HepG2 (cell line): Measurements from ENCODE around the gene CLK4. TPM values are rescaled to one million over a fixed set of nuclear protein-coding genes. Genes with fewer than 3 reads are reported as not detected.

Experiments used
- ATAC-seq: fragments of 200-7000 bp; cut with Tn5 transposase; 3 replicates; pipeline ENCODE4 v1.9.1; 2020; ENCODE audit warnings: mild to moderate bottlenecking, moderate library complexity
- BruUV-seq: library from RNA; stranded (reverse); fragments of 400-500 nt; replicated peaks from 2 replicates; lab custom pipeline; 2021; lab: Mats Ljungman, UMichigan
- CTCF ChIA-PET: fragments of 300-600 bp; formaldehyde crosslinking; extraction: SDS; loops from one replicate; lab custom pipeline; 2021; ENCODE audit warnings: low total read pairs, inconsistent platforms, low intra/inter-chr PET ratio; lab: Yijun Ruan, JAX
- POLR2A ChIA-PET: fragments of 350-600 bp; sonication (Branson Sonifier 250); formaldehyde crosslinking; loops from one replicate; lab custom pipeline; 2020; ENCODE audit warnings: antibody characterized with exemption, inconsistent platforms; lab: Yijun Ruan, JAX
- DNase-seq: peaks from one replicate; pipeline ENCODE4 v3.0.0-alpha.2; 2015; ENCODE audit warnings: low spot score
- FAIRE-seq: peaks from 3 replicates; lab custom pipeline; 2011; peaks lifted over from hg19 to GRCh38; lab: Jason Lieb, UNC
- H2AFZ ChIP-seq: one replicate; pipeline ENCODE4 v1.6.1; 2011; ENCODE audit warnings: low read length, inconsistent platforms
- H3K27ac ChIP-seq: fragments of 300-600 bp; 3 replicates; pipeline ENCODE4 v1.8.0; 2011; ENCODE audit warnings: mixed run types, mild to moderate bottlenecking, mixed read lengths, low read length, inconsistent platforms; ENCODE audit not compliant: insufficient read depth; ENCODE audit errors: extremely low read length
- H3K27me3 ChIP-seq, 2 experiments: fragments of 200-600 bp in 1 of 2; 2 replicates in 1 of 2; 3 replicates in 1 of 2; pipeline versions ENCODE4 v1.6.0 to v1.8.0; 2011; ENCODE audit warnings: low read length in 2 of 2, mild to moderate bottlenecking in 2 of 2, moderate library complexity in 2 of 2, inconsistent platforms in 1 of 2; ENCODE audit not compliant: insufficient read depth in 2 of 2, control insufficient read depth in 1 of 2
- H3K36me3 ChIP-seq, 2 experiments: fragments of 200-600 bp in 1 of 2; replicated peaks in 1 of 2; 2 replicates in 1 of 2; 3 replicates in 1 of 2; pipeline versions ENCODE4 v1.5.1 to v1.8.0; 2011; ENCODE audit warnings: low read length in 2 of 2, inconsistent platforms in 1 of 2; ENCODE audit not compliant: insufficient read depth in 2 of 2, control insufficient read depth in 1 of 2
- H3K4me1 ChIP-seq: 2 replicates; pipeline ENCODE4 v1.5.1; 2012; ENCODE audit warnings: low read length, inconsistent platforms; ENCODE audit not compliant: insufficient read depth
- H3K4me2 ChIP-seq: 2 replicates; pipeline ENCODE4 v1.6.0; 2011; ENCODE audit warnings: low read depth, low read length, inconsistent platforms
- H3K4me3 ChIP-seq, 3 experiments: fragments of 200-600 bp in 1 of 3; sonication (generic), shearing (Covaris generic) in 1 of 3; replicated peaks in 1 of 3; 2 replicates each; pipeline ENCODE4 v1.5.1; 2011 to 2016; ENCODE audit warnings: low read length in 3 of 3, inconsistent platforms in 2 of 3, low read depth in 2 of 3, mild to moderate bottlenecking in 2 of 3, control low read depth in 1 of 3, mixed read lengths in 1 of 3; ENCODE audit not compliant: insufficient read depth in 1 of 3
- H3K79me2 ChIP-seq: one replicate; pipeline ENCODE4 v1.6.1; 2011; ENCODE audit warnings: low read length, inconsistent platforms; ENCODE audit not compliant: insufficient read depth
- H3K9ac ChIP-seq: 2 replicates; pipeline ENCODE4 v1.6.0; 2011; ENCODE audit warnings: mild to moderate bottlenecking, low read depth, low read length, inconsistent platforms; ENCODE audit not compliant: insufficient read depth
- H3K9me3 ChIP-seq: 2 replicates; pipeline ENCODE4 v1.5.1; 2012; ENCODE audit warnings: mild to moderate bottlenecking, low read length
- H4K20me1 ChIP-seq: 2 replicates; pipeline ENCODE4 v1.6.0; 2011; ENCODE audit warnings: inconsistent platforms, mild to moderate bottlenecking, low read length, moderate library complexity; ENCODE audit not compliant: insufficient read depth
- ARNTL ChIP-seq: sonication (generic); formaldehyde crosslinking; IDR thresholded peaks from 2 replicates; pipeline ENCODE4 v1.4.0; 2020; ENCODE audit warnings: mild to moderate bottlenecking, missing genetic modification reagents
- BORCS8-MEF2B ChIP-seq: sonication (generic); formaldehyde crosslinking; IDR thresholded peaks from 2 replicates; pipeline ENCODE4 v1.8.0; 2022; ENCODE audit warnings: mild to moderate bottlenecking, missing genetic modification reagents
- GABPB1 ChIP-seq: IDR thresholded peaks from 2 replicates; pipeline ENCODE4 v1.6.1; 2016; ENCODE audit warnings: mild to moderate bottlenecking, missing genetic modification reagents, moderate library complexity, missing compliant biosample characterization
- KDM1A ChIP-seq: IDR thresholded peaks from 2 replicates; pipeline ENCODE4 v1.6.1; 2016; ENCODE audit warnings: missing compliant biosample characterization
- KLF9 ChIP-seq: IDR thresholded peaks from 2 replicates; pipeline ENCODE4 v1.6.1; 2016; ENCODE audit warnings: low read depth
- LRRFIP1 ChIP-seq: sonication (generic); formaldehyde crosslinking; conservative IDR thresholded peaks from 2 replicates; pipeline ENCODE4 v1.4.0; 2020; ENCODE audit warnings: missing genetic modification reagents
- NKX3-1 ChIP-seq: sonication (generic); formaldehyde crosslinking; IDR thresholded peaks from 2 replicates; pipeline ENCODE4 v1.5.0; 2020; ENCODE audit warnings: missing genetic modification reagents
- RAD21 ChIP-seq: fragments of 450-650 bp; formaldehyde crosslinking; IDR thresholded peaks from 2 replicates; pipeline ENCODE4 v1.5.0; 2020; ENCODE audit warnings: mild to moderate bottlenecking
- SMC3 ChIP-seq: IDR thresholded peaks from 2 replicates; pipeline ENCODE4 v1.6.1; 2011; ENCODE audit warnings: low read length, improper control_type of control experiment
- ZBTB21 ChIP-seq: sonication (generic); formaldehyde crosslinking; IDR thresholded peaks from 2 replicates; pipeline ENCODE4 v1.4.0; 2020; ENCODE audit warnings: missing genetic modification reagents
- ZFP41 ChIP-seq: sonication (generic); formaldehyde crosslinking; IDR thresholded peaks from 2 replicates; pipeline ENCODE4 v1.4.0; 2020; ENCODE audit warnings: mild to moderate bottlenecking, missing genetic modification reagents, borderline replicate concordance
- ZNF331 ChIP-seq: sonication (generic); formaldehyde crosslinking; IDR thresholded peaks from 2 replicates; pipeline ENCODE4 v1.4.0; 2020; ENCODE audit warnings: missing genetic modification reagents
- ZNF350 ChIP-seq: sonication (generic); formaldehyde crosslinking; IDR thresholded peaks from 2 replicates; pipeline ENCODE4 v1.4.0; 2020; ENCODE audit warnings: mild to moderate bottlenecking, low read depth, missing genetic modification reagents, borderline replicate concordance
- ZNF878 ChIP-seq: sonication (generic); formaldehyde crosslinking; IDR thresholded peaks from 2 replicates; pipeline ENCODE4 v1.8.1; 2023; ENCODE audit warnings: mild to moderate bottlenecking, missing genetic modification reagents, moderate library complexity
- WGBS: methylation state at CpG from one replicate; pipeline ENCODE4 v1.1.6; 2017; ENCODE audit warnings: low lambda C conversion rate; 5-methylcytosine and 5-hydroxymethylcytosine counted together
- in situ Hi-C: cut with HindIII; loops from 2 replicates; pipeline ENCODE4 v1.10.0; 2017; ENCODE audit warnings: low pct_unique_long_range_greater_than_20kb; ENCODE audit not compliant: extremely low pct_ligation_motif_present
- intact Hi-C: fragments of 100-400 bp; cut with micrococcal nuclease; formaldehyde crosslinking; loops from one replicate; pipeline ENCODE4 v1.10.0; 2022; ENCODE audit not compliant: unreplicated experiment
- polyA plus RNA-seq, 8 experiments: library from polyadenylated mRNA; depleted of rRNA in 3 of 8; stranded (reverse) in 7 of 8; unstranded in 1 of 8; fragments of >200 nt; fragmentation: Illumina TruSeq in 4 of 8; extraction: Trizol in 4 of 8; gene quantifications; 2 replicates each; pipeline versions ENCODE4 v1.2.1 to v1.2.3, GENCODE V29; 2011 to 2016; ENCODE audit warnings: low read depth in 4 of 8, missing spikeins in 1 of 8, mixed read lengths in 1 of 8; ENCODE audit not compliant: insufficient read depth in 1 of 8
- total RNA-seq, 5 experiments: library from RNA; depleted of rRNA; stranded (reverse); fragments of >200 nt; fragmentation: Illumina TruSeq; extraction: Trizol; gene quantifications; 2 replicates each; pipeline ENCODE4 v1.2.3, GENCODE V29; 2016; ENCODE audit warnings: low read depth in 1 of 5
- TF ChIP-seq, protein P1 (sequence below): sonication (generic); formaldehyde crosslinking; IDR thresholded peaks from 2 replicates; pipeline ENCODE4 v1.5.0; 2020; ENCODE audit warnings: mild to moderate bottlenecking, missing genetic modification reagents, moderate library complexity

CLK4 gene
- total and polyA plus RNA-seq, 2 of the 13 experiments (the other 11 are each of a cell fraction or from before 2014, with no cell fraction given): 17.7 to 18.4 TPM

DNA sequence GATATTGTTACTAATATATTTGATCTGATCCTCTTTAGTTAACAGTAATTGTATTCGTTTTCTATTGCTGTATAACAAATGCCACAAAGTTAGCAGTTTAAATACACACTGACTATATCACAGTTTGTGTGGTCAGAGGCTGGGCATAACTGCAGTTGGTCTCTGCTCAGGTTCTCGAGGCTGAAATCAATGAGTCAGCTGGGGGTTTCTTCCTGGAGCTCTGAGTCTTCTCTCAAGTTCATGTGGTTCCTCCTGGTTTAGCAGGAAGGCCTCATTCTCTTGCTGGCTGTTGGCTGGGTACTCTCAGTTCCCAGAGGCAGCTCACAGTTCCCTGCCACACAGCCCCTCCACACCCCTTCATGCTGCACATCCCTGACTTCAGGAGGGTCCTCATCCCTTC is 57.4 kb downstream of the CLK4 start:
- no TSS peak for BruUV-seq
- no peaks in the 10 kb centered on the region for H3K79me2 ChIP-seq
- intact Hi-C loops (no loop called here), in situ Hi-C loops (no loop called here)
- 3% methylated on average over 2 of the region's 2 CpGs for WGBS
- H3K9ac ChIP-seq: no peak overlapping the region
- no peaks in the 10 kb centered on the region for H3K4me1 ChIP-seq
- no peaks in the 10 kb centered on the region for H4K20me1 ChIP-seq
- TF ChIP-seq KDM1A (CRISPR knock-in tag) (no peak), KLF9 (CRISPR knock-in tag) (no peak), ZFP41 (CRISPR knock-in tag) (no peak), ZNF350 (no peak), BORCS8-MEF2B (CRISPR knock-in tag) (no peak), ARNTL (CRISPR knock-in tag) (no peak), ZNF878 (CRISPR knock-in tag) (no peak), ZBTB21 (no peak), NKX3-1 (CRISPR knock-in tag) (no peak), RAD21 (CRISPR knock-in tag) (no peak), GABPB1 (CRISPR knock-in tag) (no peak), LRRFIP1 (CRISPR knock-in tag) (no peak), ZNF331 (no peak), SMC3 (no peak)
- TF ChIP-seq, protein P1, sequence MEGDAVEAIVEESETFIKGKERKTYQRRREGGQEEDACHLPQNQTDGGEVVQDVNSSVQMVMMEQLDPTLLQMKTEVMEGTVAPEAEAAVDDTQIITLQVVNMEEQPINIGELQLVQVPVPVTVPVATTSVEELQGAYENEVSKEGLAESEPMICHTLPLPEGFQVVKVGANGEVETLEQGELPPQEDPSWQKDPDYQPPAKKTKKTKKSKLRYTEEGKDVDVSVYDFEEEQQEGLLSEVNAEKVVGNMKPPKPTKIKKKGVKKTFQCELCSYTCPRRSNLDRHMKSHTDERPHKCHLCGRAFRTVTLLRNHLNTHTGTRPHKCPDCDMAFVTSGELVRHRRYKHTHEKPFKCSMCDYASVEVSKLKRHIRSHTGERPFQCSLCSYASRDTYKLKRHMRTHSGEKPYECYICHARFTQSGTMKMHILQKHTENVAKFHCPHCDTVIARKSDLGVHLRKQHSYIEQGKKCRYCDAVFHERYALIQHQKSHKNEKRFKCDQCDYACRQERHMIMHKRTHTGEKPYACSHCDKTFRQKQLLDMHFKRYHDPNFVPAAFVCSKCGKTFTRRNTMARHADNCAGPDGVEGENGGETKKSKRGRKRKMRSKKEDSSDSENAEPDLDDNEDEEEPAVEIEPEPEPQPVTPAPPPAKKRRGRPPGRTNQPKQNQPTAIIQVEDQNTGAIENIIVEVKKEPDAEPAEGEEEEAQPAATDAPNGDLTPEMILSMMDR (CRISPR knock-in tag): no peak
- H3K36me3 ChIP-seq: no peaks in the 10 kb centered on the region
- H3K4me2 ChIP-seq: no peak overlapping the region
- 0 out of 2 replicates have a peak, but pooled peaks cover 7% of the 10 kb centered on the region for H3K9me3 ChIP-seq
- ChIA-PET POLR2A (no interaction called here), CTCF (no interaction called here)
- H3K27me3 ChIP-seq: peaks cover 2 to 9% of the 10 kb centered on the region in 2 experiments; a peak in 2 of 5 replicates
- DNase-seq: no peak
- FAIRE-seq: no peak
- H3K27ac ChIP-seq: no peak overlapping the region
- ATAC-seq: no peak
- H2AFZ ChIP-seq: no peak overlapping the region
- H3K4me3 ChIP-seq: no peak overlapping the region
